ENCODE data around the gene M1AP.

DNA sequence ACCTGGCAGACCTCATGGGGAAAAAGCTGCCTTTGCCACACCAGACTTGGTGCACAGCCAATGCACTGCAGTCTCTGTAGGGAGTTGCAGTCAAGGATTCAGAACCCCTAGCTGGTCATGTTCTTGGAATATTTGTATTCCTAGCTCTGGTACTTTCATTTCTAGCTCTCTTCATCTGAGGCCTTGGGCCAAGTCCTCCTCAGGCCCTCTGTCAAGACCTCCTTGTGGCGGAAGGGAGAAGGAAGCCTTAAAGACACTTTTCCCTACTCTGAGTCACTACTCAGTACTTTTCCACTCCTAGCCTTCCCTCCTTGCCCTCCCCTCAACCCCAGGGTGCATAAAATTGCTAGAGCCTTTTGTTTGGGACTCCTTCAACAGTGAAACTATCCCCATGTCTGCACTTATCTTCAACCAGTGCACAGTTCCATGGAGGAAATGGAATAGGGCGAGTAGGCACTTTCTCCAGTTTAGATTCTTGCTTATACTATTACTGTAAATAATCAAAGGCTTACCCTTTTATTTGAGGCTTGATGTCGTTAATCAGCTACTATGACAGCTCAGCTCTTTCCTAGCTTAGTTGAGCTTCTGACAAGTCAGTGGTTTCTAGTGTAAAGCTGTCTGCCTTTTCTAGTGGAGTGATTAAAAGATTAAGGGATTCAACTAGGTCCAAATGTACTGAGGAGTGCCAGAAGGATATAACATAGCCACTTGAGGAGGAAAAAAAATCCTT, 15.8 kb downstream of the M1AP start:
- TF ChIP-seq TAF1 (IDR thresholded peaks at IDR 0.05; ENCODE audit: borderline replicate concordance, insufficient read depth, low read length) = no peak
- TF ChIP-seq, protein P1, sequence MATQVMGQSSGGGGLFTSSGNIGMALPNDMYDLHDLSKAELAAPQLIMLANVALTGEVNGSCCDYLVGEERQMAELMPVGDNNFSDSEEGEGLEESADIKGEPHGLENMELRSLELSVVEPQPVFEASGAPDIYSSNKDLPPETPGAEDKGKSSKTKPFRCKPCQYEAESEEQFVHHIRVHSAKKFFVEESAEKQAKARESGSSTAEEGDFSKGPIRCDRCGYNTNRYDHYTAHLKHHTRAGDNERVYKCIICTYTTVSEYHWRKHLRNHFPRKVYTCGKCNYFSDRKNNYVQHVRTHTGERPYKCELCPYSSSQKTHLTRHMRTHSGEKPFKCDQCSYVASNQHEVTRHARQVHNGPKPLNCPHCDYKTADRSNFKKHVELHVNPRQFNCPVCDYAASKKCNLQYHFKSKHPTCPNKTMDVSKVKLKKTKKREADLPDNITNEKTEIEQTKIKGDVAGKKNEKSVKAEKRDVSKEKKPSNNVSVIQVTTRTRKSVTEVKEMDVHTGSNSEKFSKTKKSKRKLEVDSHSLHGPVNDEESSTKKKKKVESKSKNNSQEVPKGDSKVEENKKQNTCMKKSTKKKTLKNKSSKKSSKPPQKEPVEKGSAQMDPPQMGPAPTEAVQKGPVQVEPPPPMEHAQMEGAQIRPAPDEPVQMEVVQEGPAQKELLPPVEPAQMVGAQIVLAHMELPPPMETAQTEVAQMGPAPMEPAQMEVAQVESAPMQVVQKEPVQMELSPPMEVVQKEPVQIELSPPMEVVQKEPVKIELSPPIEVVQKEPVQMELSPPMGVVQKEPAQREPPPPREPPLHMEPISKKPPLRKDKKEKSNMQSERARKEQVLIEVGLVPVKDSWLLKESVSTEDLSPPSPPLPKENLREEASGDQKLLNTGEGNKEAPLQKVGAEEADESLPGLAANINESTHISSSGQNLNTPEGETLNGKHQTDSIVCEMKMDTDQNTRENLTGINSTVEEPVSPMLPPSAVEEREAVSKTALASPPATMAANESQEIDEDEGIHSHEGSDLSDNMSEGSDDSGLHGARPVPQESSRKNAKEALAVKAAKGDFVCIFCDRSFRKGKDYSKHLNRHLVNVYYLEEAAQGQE (IDR thresholded peaks at IDR 0.05; ENCODE audit: insufficient read depth in 1 of 2, low read depth in 2 of 2, low read length in 2 of 2) = no peak
